DOHH2 (cell line): ENCODE results near the gene AUTS2.

Source experiments
- CTCF ChIP-seq: fragments of 200-600 bp; sonication (generic); IDR thresholded peaks from one replicate; pipeline ENCODE4 v1.5.1; 2014; ENCODE audit warnings: antibody characterized with exemption, mild to moderate bottlenecking, low read depth, low read length; ENCODE audit not compliant: poor library complexity, severe bottlenecking
- EZH2phosphoT487 ChIP-seq: fragments of 200-600 bp; sonication (generic); IDR thresholded peaks from 2 replicates; pipeline ENCODE4 v1.6.1; 2017; ENCODE audit warnings: borderline replicate concordance, mild to moderate bottlenecking, antibody characterized with exemption, low read length, moderate library complexity, mixed read lengths

- no peak for TF ChIP-seq CTCF
- TF ChIP-seq EZH2phosphoT487, result no peak
These were observed 631.0 kb downstream of the AUTS2 start for GRCh38 chr7:70229242-70229641.
